ENCODE data around the gene FAM13A. TPM values are rescaled to one million over a fixed set of nuclear protein-coding genes. Genes with fewer than 3 reads are reported as not detected.

FAM13A gene
- total and polyA plus RNA-seq, 2 of the 8 experiments (the other 6 are each of a cell fraction or from before 2014, with no cell fraction given) = 7.1 to 16.5 TPM

- Histone ChIP-seq H3K4ac (replicated peaks; ENCODE audit: insufficient read length, low read depth, low read length) (no peak overlapping the region), H3K4me3 (ENCODE audit: extremely low read depth in 1 of 4, insufficient read depth in 2 of 4, low read depth in 3 of 4, low read length in 4 of 4) (no peak overlapping the region), H3K79me2 (ENCODE audit: control insufficient read depth in 1 of 2, insufficient read depth in 2 of 2, low read length in 2 of 2) (no peaks in the 10 kb centered on the region), H3K9me3 (ENCODE audit: insufficient read depth in 2 of 2, low read depth in 1 of 2, low read length in 1 of 2) (no peaks in the 10 kb centered on the region), H3K14ac (ENCODE audit: insufficient read length) (no peak overlapping the region), H3K56ac (replicated peaks; ENCODE audit: insufficient read length, low read depth, low read length) (no peak overlapping the region), H3K4me1 (replicated peaks in 1 of 4; ENCODE audit: control insufficient read depth in 3 of 4, insufficient read depth in 4 of 4, low read length in 3 of 4) (no peaks in the 10 kb centered on the region; a peak in 1 of 7 replicates), H4K8ac (ENCODE audit: extremely low read depth, insufficient read depth, low read length) (no peak overlapping the region), H2BK20ac (ENCODE audit: low read length) (no peak overlapping the region), H2BK12ac (ENCODE audit: low read depth, low read length) (no peak overlapping the region), H4K20me1 (replicated peaks in 1 of 2; ENCODE audit: control insufficient read depth in 1 of 2, insufficient read depth in 2 of 2, low read length in 2 of 2) (no peaks in the 10 kb centered on the region), H3K79me1 (ENCODE audit: low read depth, low read length) (no peaks in the 10 kb centered on the region), H3K27ac (ENCODE audit: low read depth, low read length) (no peak overlapping the region), H2BK15ac (ENCODE audit: low read length) (no peak overlapping the region), H4K91ac (replicated peaks; ENCODE audit: insufficient read length, low read length) (no peak overlapping the region), H3K27me3 (replicated peaks in 1 of 4; ENCODE audit: control insufficient read depth in 3 of 4, extremely low read depth in 1 of 4, insufficient read depth in 3 of 4, low read length in 3 of 4) (no peaks in the 10 kb centered on the region), H2BK120ac (replicated peaks; ENCODE audit: low read depth, low read length) (no peak overlapping the region), H3K23ac (ENCODE audit: insufficient read length) (no peak overlapping the region), H4K5ac (ENCODE audit: insufficient read length, low read depth, low read length) (no peak overlapping the region), H2AFZ (ENCODE audit: low read length) (no peak overlapping the region), H3K36me3 (ENCODE audit: control insufficient read depth in 2 of 4, insufficient read depth in 4 of 4, low read length in 3 of 4) (peaks cover 0 to 17% (median 6%) of the 10 kb centered on the region in 4 experiments; a peak in 6 of 8 replicates), H2BK5ac (ENCODE audit: low read depth, low read length) (no peak overlapping the region), H3K18ac (ENCODE audit: extremely low read depth, low read length) (no peak overlapping the region), H3K4me2 (ENCODE audit: insufficient read depth in 1 of 2, low read depth in 2 of 2, low read length in 2 of 2) (no peak overlapping the region), H3K9ac (replicated peaks in 1 of 4; ENCODE audit: extremely low read depth in 1 of 4, low read depth in 3 of 4, low read length in 3 of 4) (no peak overlapping the region), H2AK5ac (ENCODE audit: low read depth, low read length) (no peak overlapping the region), H3K23me2 (ENCODE audit: low read depth, low read length) (no peaks in the 10 kb centered on the region)
- TF ChIP-seq HDAC6 (IDR thresholded peaks at IDR 0.05; ENCODE audit: low read depth, low read length) (no peak), RXRA (IDR thresholded peaks at IDR 0.05; ENCODE audit: insufficient read depth, low read depth, low read length) (no peak), SUZ12 (IDR thresholded peaks at IDR 0.05; ENCODE audit: low read length) (no peak), TEAD4 (IDR thresholded peaks at IDR 0.05; ENCODE audit: low read depth, low read length) (no peak), CTCF (IDR thresholded peaks at IDR 0.05; ENCODE audit: control extremely low read depth in 1 of 3, insufficient read depth in 1 of 3, low read depth in 1 of 3, low read length in 3 of 3) (no peak), ASH2L (IDR thresholded peaks at IDR 0.05; ENCODE audit: low read length) (no peak), E2F6 (IDR thresholded peaks at IDR 0.05) (no peak), SIX5 (IDR thresholded peaks at IDR 0.05; ENCODE audit: low read depth, low read length) (no peak), ATF2 (IDR thresholded peaks at IDR 0.05; ENCODE audit: low read length) (no peak)
- no peak for FAIRE-seq
- POLR2A ChIA-PET (ENCODE audit: partially characterized antibody) = no interaction called here
- WGBS, 2 experiments (ENCODE audit: extremely low coverage in 1 of 2, insufficient coverage in 1 of 2, insufficient read length in 1 of 2, insufficient replicate concordance in 2 of 2, low coverage in 1 of 2, low lambda C conversion rate in 2 of 2, missing lambda C conversion rate in 1 of 2) = 92% methylated on average over 5 of the region's 5 CpGs; no CpG with 5 or more reads in 1 of the 2 experiments
- CTCF ChIA-PET (ENCODE audit: partially characterized antibody) = interaction anchor here (0.9 to 1.6 kb wide), 4 partner anchors 11 to 187 kb away, joined by 3 to 6 read pairs (median 4); no protein-coding TSS in a partner anchor
- DNase-seq (ENCODE audit: low read depth in 1 of 2, low spot score in 2 of 2) = no peak
Observed at GRCh38 chr4:89006307-89006706, 50.7 kb downstream of the FAM13A start.

Measured in H1 (cell line).